ENCODE data around the gene CSN1S1.

The CSN1S1 gene

GRCh38 chr4:69934150-69934549 lies 3.3 kb downstream of the CSN1S1 start:
- Histone ChIP-seq H3K9ac (ENCODE audit: low read length) (no peak overlapping the region), H3K27ac (ENCODE audit: low read depth, low read length) (no peak overlapping the region), H3K4me1 (ENCODE audit: control insufficient read depth, insufficient read depth, low read length) (no peaks in the 10 kb centered on the region), H3K36me3 (ENCODE audit: control insufficient read depth, insufficient read depth, low read length) (no peaks in the 10 kb centered on the region), H3K4me3 (ENCODE audit: low read length) (no peak overlapping the region), H3K27me3 (ENCODE audit: control insufficient read depth, insufficient read depth, low read length) (no peaks in the 10 kb centered on the region)

DNA sequence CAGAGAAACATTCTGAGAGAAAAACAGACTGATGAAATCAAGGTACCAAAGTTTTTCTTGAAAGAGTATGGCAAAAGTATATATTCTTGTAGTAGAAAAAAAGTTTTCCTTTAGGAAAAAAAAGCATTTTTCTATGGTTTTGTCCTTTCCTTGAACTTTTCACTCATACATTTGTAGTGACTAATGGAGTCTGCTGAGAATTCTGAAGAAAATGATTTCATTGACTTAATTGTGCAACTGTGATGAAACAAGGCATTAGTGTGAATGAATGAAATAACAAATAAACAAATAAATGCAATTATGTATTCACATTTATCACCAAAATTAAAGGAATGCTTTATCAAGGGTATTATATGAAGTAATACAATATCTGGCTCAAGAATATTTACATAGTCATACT lies 5.7 kb downstream of the CSN1S1 start:
- no peaks in the 10 kb centered on the region for H3K4me1 ChIP-seq (ENCODE audit: control insufficient read depth, insufficient read depth, low read length)
- no peak overlapping the region for H3K9ac ChIP-seq (ENCODE audit: low read length)
- H3K27me3 ChIP-seq (ENCODE audit: control insufficient read depth, insufficient read depth, low read length), result no peaks in the 10 kb centered on the region
- H3K4me3 ChIP-seq (ENCODE audit: low read length), result no peak overlapping the region
- no peak overlapping the region for H3K27ac ChIP-seq (ENCODE audit: low read depth, low read length)
- H3K36me3 ChIP-seq (ENCODE audit: control insufficient read depth, insufficient read depth, low read length), result no peaks in the 10 kb centered on the region

- Histone ChIP-seq H3K27me3 (ENCODE audit: control insufficient read depth, insufficient read depth, low read length) (no peaks in the 10 kb centered on the region), H3K9ac (ENCODE audit: low read length) (no peak overlapping the region), H3K4me3 (ENCODE audit: low read length) (no peak overlapping the region), H3K4me1 (ENCODE audit: control insufficient read depth, insufficient read depth, low read length) (no peaks in the 10 kb centered on the region), H3K27ac (ENCODE audit: low read depth, low read length) (no peak overlapping the region), H3K36me3 (ENCODE audit: control insufficient read depth, insufficient read depth, low read length) (no peaks in the 10 kb centered on the region)
Observed at GRCh38 chr4:69951602-69952001, 20.7 kb downstream of the CSN1S1 start.

DNA sequence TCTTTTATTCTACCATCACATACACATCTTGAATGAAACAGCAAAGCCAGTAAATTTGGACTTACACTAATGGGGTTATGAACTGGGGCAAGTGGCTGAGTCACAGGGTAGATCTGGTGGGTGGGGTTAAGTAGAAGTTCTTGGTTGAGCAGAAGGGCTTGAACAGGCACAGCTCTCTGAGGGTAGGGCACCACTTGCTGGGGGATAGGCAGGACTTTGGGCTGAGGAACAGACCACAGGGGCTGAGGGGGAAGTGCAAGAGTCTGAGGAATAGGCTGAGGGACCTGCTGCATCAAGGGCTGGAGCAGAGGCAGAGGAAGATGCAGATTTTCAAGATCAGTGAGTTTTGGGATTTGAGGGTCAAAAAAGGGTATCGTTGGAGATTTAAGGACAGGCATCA lies 26.3 kb downstream of the CSN1S1 start:
- Histone ChIP-seq H3K36me3 (ENCODE audit: control insufficient read depth, insufficient read depth, low read length) (no peaks in the 10 kb centered on the region), H3K27me3 (ENCODE audit: control insufficient read depth, insufficient read depth, low read length) (no peaks in the 10 kb centered on the region), H3K4me1 (ENCODE audit: control insufficient read depth, insufficient read depth, low read length) (no peaks in the 10 kb centered on the region), H3K4me3 (ENCODE audit: low read length) (no peak overlapping the region), H3K27ac (ENCODE audit: low read depth, low read length) (no peak overlapping the region), H3K9ac (ENCODE audit: low read length) (no peak overlapping the region)

DNA sequence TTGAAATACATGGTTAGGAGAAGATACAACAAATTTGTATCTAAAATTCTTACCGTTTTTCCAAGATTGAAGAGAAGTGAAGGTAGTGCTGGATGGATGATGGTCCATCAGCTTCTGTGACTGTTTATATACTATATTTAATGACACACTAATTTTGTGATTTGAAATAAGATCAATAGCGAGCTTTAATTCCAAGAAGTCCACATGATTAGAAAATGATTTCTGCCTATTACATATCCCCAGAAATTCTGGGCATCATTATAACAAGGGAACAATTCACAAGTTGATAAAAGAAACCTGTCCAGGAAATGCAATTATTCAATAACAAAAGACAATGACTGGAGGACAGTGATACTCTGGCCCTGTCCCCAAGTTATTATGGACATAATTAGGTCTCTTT lies 34.8 kb downstream of the CSN1S1 start, which contains the start of gene CSN2:
Gene CSN2 (minus strand): TSS at position 101 of the 400 bp plus-strand sequence. CDS start 4,733 bp downstream, outside the sequence.
- no peaks in the 10 kb centered on the region for H3K27me3 ChIP-seq (ENCODE audit: control insufficient read depth, insufficient read depth, low read length)
- H3K36me3 ChIP-seq (ENCODE audit: control insufficient read depth, insufficient read depth, low read length), result no peaks in the 10 kb centered on the region
- H3K9ac ChIP-seq (ENCODE audit: low read length), result no peak within 1 kb of the TSS
- H3K4me3 ChIP-seq (ENCODE audit: low read length), result no peak within 1 kb of the TSS
- H3K4me1 ChIP-seq (ENCODE audit: control insufficient read depth, insufficient read depth, low read length), result no peaks in the 10 kb centered on the region
- no peak within 1 kb of the TSS for H3K27ac ChIP-seq (ENCODE audit: low read depth, low read length)

- no peaks in the 10 kb centered on the region for H3K4me1 ChIP-seq (ENCODE audit: control insufficient read depth, insufficient read depth, low read length)
- H3K36me3 ChIP-seq (ENCODE audit: control insufficient read depth, insufficient read depth, low read length), result no peaks in the 10 kb centered on the region
- no peak overlapping the region for H3K9ac ChIP-seq (ENCODE audit: low read length)
- H3K4me3 ChIP-seq (ENCODE audit: low read length), result no peak overlapping the region
- no peak overlapping the region for H3K27ac ChIP-seq (ENCODE audit: low read depth, low read length)
- no peaks in the 10 kb centered on the region for H3K27me3 ChIP-seq (ENCODE audit: control insufficient read depth, insufficient read depth, low read length)
Observed at GRCh38 chr4:69970071-69970470, 39.2 kb downstream of the CSN1S1 start.

DNA sequence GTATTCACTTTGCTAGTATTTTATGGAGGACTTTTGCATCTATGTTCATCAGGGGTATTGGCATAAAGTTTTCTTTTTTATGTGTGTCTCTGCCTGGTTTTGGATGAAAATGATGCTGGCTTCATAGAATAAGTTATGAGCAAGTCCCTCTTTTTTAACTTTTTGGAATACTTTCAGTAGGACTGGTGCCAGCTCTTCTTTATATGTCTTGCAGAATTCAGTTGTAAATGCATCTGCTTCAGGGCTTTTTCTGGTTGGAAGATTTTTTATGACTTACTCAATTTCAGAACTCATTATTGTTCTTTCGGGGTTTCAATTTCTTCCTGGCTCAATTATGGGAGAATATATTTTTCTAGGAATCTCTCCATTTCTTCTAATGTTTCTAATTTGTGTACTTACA lies 43.8 kb downstream of the CSN1S1 start:
- H3K4me3 ChIP-seq (ENCODE audit: low read length), result no peak overlapping the region
- no peaks in the 10 kb centered on the region for H3K36me3 ChIP-seq (ENCODE audit: control insufficient read depth, insufficient read depth, low read length)
- no peaks in the 10 kb centered on the region for H3K27me3 ChIP-seq (ENCODE audit: control insufficient read depth, insufficient read depth, low read length)
- H3K27ac ChIP-seq (ENCODE audit: low read depth, low read length), result no peak overlapping the region
- H3K9ac ChIP-seq (ENCODE audit: low read length), result no peak overlapping the region
- no peaks in the 10 kb centered on the region for H3K4me1 ChIP-seq (ENCODE audit: control insufficient read depth, insufficient read depth, low read length)

GRCh38 chr4:69977582-69977981 lies 46.7 kb downstream of the CSN1S1 start:
- H3K9ac ChIP-seq (ENCODE audit: low read length), result no peak overlapping the region
- no peaks in the 10 kb centered on the region for H3K36me3 ChIP-seq (ENCODE audit: control insufficient read depth, insufficient read depth, low read length)
- no peak overlapping the region for H3K4me3 ChIP-seq (ENCODE audit: low read length)
- no peaks in the 10 kb centered on the region for H3K27me3 ChIP-seq (ENCODE audit: control insufficient read depth, insufficient read depth, low read length)
- H3K27ac ChIP-seq (ENCODE audit: low read depth, low read length), result no peak overlapping the region
- H3K4me1 ChIP-seq (ENCODE audit: control insufficient read depth, insufficient read depth, low read length), result no peaks in the 10 kb centered on the region

- H3K36me3 ChIP-seq (ENCODE audit: control insufficient read depth, insufficient read depth, low read length), result no peaks in the 10 kb centered on the region
Observed at GRCh38 chr4:69984030-69984443, 53.2 kb downstream of the CSN1S1 start.

GRCh38 chr4:69986663-69987062 lies 55.8 kb downstream of the CSN1S1 start:
- no peak overlapping the region for H3K4me3 ChIP-seq (ENCODE audit: low read length)
- H3K4me1 ChIP-seq (ENCODE audit: control insufficient read depth, insufficient read depth, low read length), result peaks cover 3% of the 10 kb centered on the region
- no peak overlapping the region for H3K9ac ChIP-seq (ENCODE audit: low read length)

More at GRCh38 chr4:69984030-69984443, 53.2 kb downstream of the CSN1S1 start:
- Histone ChIP-seq H3K27ac (ENCODE audit: low read depth, low read length) (no peak overlapping the region), H3K9ac (ENCODE audit: low read length) (no peak overlapping the region), H3K4me1 (ENCODE audit: control insufficient read depth, insufficient read depth, low read length) (peaks cover 3% of the 10 kb centered on the region), H3K4me3 (ENCODE audit: low read length) (no peak overlapping the region), H3K27me3 (ENCODE audit: control insufficient read depth, insufficient read depth, low read length) (no peaks in the 10 kb centered on the region)

DNA sequence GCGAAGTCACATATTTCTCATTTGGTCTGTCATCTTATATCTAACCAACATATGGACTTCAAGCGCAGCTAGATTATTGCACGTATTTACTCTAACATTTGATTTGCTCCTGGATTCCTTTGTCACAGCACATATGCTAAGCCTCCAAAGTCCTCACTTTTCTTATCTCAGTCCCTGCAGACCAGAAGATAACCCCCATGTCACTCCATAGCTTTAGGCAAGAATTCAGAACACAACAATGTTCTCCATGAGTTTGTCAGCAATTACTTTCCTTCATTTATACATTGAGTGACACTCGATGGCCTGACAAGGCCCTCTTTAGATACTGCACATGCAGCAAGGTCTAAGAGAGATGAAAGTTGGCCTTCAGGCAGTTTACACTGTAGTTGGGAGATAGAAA lies 60.1 kb downstream of the CSN1S1 start:
- Histone ChIP-seq H3K27me3 (ENCODE audit: control insufficient read depth, insufficient read depth, low read length) (no peaks in the 10 kb centered on the region), H3K27ac (ENCODE audit: low read depth, low read length) (no peak overlapping the region), H3K36me3 (ENCODE audit: control insufficient read depth, insufficient read depth, low read length) (no peaks in the 10 kb centered on the region), H3K4me3 (ENCODE audit: low read length) (no peak overlapping the region), H3K9ac (ENCODE audit: low read length) (no peak overlapping the region), H3K4me1 (ENCODE audit: control insufficient read depth, insufficient read depth, low read length) (no peaks in the 10 kb centered on the region)

More at GRCh38 chr4:69986663-69987062, 55.8 kb downstream of the CSN1S1 start:
- Histone ChIP-seq H3K27me3 (ENCODE audit: control insufficient read depth, insufficient read depth, low read length) (no peaks in the 10 kb centered on the region), H3K36me3 (ENCODE audit: control insufficient read depth, insufficient read depth, low read length) (no peaks in the 10 kb centered on the region), H3K27ac (ENCODE audit: low read depth, low read length) (no peak overlapping the region)

- Histone ChIP-seq H3K27ac (ENCODE audit: low read depth, low read length) (no peak overlapping the region), H3K27me3 (ENCODE audit: control insufficient read depth, insufficient read depth, low read length) (no peaks in the 10 kb centered on the region), H3K36me3 (ENCODE audit: control insufficient read depth, insufficient read depth, low read length) (no peaks in the 10 kb centered on the region), H3K4me1 (ENCODE audit: control insufficient read depth, insufficient read depth, low read length) (no peaks in the 10 kb centered on the region), H3K4me3 (ENCODE audit: low read length) (no peak overlapping the region), H3K9ac (ENCODE audit: low read length) (no peak overlapping the region)
Observed at GRCh38 chr4:69994782-69995181, 63.9 kb downstream of the CSN1S1 start.

DNA sequence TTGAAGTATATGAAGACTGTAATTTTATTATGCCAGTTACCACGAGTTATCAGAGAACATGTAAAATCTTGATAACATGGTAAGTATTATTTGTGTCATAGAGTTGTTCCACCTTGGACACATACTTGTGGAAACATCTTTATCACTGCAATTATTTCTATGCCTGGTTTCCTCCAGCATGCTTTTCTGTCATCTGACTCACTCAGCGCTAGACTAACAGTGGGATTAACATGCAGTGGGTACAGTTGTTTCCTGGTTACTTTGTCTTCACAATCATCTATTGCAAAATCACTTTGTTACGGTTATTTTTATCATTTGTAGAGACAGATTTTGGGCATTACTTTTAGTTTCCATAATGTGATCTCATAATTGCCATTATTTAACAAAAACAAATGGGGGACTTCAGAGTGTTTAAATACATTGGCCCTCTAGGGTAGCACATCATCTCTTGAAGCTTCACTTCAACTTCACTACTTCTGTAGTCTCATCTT lies 64.7 kb downstream of the CSN1S1 start, which contains the start of gene STATH:
Gene STATH (plus strand): TSS at position 441 of the 491 bp plus-strand sequence. CDS start 2,472 bp downstream, outside the sequence.
- Histone ChIP-seq H3K36me3 (ENCODE audit: control insufficient read depth, insufficient read depth, low read length) (no peaks in the 10 kb centered on the region), H3K4me3 (ENCODE audit: low read length) (no peak within 1 kb of the TSS)

More for the DNA sequence above, 64.7 kb downstream of the CSN1S1 start, which contains the start of gene STATH:
- H3K27me3 ChIP-seq (ENCODE audit: control insufficient read depth, insufficient read depth, low read length), result no peaks in the 10 kb centered on the region
- H3K4me1 ChIP-seq (ENCODE audit: control insufficient read depth, insufficient read depth, low read length), result no peaks in the 10 kb centered on the region
- H3K27ac ChIP-seq (ENCODE audit: low read depth, low read length), result no peak within 1 kb of the TSS
- no peak within 1 kb of the TSS for H3K9ac ChIP-seq (ENCODE audit: low read length)
